GM15510 (cell line): ENCODE measurements around the gene EYA2.

Experiments used
- POLR2A ChIP-seq: IDR thresholded peaks from 3 replicates; pipeline ENCODE4 v1.6.1; 2011; ENCODE audit warnings: borderline replicate concordance; ENCODE audit not compliant: insufficient read length; ENCODE audit errors: extremely low read depth

Gene EYA2

GRCh38 chr20:46937533-46938226, 43.0 kb downstream of the EYA2 start:
- TF ChIP-seq POLR2A, result no peak

DNA sequence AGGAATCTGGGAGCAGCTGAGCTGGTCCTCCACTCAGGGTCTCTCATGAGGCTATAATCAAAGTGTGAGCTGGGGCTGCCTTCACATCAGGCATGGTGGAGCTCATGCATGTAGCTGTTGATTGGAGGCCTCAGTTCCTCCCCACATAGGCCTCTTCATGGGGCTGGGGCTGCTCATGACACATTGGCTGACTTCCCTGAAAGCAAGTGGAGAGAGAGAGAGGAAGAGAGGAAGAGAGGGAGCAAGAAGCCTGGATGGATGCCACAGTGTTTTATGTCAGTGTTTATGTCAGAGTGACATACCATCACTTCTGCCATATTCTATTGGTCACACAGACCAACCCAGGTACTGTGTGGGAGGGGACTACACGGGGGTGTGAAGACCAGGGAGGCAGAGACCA, 43.8 kb downstream of the EYA2 start:
- TF ChIP-seq POLR2A, result no peak

DNA sequence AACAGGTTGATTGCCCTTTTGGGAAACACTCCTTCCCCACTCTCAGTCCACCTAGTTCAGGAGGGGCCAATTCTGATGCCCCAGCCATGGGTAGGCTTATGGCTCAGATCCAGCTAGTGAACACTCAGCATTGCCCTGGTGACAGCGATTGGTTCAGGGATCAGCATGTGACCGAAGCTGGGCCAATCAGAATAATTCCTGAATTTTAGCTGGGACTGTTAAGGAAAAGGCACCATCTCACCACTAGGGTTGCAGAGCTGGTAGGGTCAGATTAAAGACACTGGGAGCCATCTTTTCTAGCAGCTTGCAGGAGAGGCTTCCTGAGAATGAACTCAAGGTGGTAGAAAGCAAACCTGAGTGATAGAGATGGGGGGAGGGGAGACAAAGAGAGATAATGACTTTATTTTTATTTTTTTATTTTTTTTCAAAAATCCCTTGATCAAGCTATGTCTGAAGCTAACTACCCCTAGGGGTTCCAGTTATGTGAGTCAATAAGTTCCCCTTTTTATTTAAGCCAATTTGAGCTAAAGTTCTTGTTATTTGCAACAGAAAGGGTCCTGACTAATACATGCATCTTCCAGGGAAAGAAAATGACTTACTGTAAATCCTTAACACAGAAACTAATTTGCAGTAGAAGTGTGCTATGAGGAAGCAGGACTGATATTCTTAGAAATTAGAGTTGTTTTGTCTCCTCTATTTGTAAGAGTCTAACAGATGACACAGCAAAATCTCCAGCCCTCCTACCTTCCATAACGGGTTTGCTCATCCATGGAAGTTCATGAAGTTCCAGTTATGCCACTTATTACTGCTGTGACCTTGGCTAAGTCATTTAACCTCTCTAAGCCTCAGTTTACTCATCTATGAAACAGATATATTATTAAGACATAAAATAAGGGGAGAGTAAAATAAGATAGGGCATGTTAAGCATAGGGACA, 44.7 kb downstream of the EYA2 start:
- no peak for TF ChIP-seq POLR2A

DNA sequence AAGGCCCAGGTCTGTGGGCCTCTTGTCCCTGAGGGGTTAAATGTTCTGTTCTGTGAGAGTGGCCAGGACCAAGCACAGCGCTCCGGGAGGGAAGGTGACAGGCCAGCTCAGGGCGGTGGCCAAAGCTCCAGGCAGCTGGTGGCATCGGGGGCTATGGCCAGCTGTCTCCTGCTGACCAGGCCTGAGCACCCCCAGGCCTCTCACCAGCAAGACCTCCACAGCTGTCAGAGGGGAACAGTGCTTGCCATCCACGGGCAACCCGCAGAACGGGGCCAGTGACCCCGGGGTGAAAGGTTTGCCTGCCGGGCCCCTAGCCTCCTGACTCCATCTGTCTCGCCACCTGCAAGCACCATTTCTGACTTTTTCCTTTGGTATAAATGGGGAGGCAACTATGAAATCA, 46.0 kb downstream of the EYA2 start:
- no peak for TF ChIP-seq POLR2A

DNA sequence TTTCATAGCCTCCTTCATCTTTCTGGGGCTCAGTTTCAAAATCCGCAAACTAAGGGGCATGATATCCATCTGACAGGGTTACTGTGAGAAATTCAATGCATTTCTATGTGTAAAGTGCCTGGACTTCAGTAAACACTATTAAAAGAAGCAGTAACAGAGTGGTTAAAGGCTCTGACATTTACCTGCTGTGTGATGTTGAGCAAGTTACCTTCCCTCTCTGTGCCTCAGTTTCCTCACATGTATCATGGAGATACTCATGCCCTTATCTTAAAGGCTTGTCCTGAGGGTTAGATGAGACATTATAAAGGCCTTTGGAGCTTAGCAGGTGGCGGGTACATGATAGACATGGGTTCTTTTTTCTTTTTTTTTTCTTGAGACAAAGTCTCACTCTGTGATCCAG, 46.8 kb downstream of the EYA2 start:
- TF ChIP-seq POLR2A, result no peak

DNA sequence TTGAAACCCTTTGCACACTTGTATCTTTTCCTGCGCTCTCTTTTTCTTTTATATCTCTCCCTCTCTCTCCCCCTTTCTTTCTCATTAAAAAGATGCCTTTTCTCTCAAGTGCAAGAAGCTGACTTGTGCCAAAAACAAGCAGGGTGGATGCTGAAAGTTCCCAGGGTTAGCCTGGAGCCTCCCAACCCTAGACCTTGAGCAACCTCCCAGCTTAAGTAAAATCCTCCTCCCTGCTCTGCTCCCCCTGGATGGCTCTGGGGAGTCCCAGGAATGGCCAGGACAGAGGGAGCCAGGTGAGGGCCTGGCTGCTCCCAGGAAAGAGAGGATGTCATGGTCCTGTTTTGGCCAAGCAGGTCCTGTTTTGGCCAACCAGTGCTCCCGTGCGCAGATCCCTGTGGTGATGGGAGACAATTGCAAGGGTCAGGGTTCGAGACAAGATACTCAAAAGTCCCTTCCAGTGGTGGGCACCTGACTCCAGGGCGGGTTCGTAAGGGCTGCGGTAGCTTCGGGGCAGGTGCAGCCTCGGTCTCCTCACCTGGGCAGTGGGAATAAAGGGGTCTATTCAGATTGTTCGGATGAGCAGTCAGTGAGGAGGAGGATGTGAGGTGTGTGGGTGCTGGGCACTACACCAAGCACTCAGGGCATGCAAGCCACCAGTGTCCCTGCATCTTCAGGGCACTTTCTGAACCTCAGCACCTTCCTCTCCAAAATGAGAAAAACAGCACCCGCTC, 49.4 kb downstream of the EYA2 start:
- TF ChIP-seq POLR2A, result no peak

- no peak for TF ChIP-seq POLR2A
These were observed 50.8 kb downstream of the EYA2 start for GRCh38 chr20:46945465-46945864.

- TF ChIP-seq POLR2A, result no peak
These were observed 51.6 kb downstream of the EYA2 start for GRCh38 chr20:46946181-46946624.

DNA sequence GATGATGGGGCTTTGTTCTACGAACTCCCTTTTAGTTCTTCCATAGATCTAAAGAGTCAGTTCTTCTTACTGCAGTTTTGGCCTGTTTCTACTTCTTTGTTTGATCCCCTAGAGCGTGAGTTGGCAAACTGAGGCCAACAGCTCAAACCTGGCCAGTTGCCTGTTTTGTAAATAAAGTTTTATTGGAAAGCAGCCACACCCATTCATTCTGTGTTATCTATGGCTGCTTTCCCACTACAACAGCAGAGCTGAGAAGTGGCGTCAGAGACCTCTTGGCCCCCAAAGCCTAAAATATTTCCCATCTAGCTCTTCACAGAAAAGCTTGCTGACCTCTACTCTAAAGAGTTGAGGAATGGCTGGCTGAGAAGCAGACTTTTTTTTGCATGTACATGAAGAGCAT, 52.2 kb downstream of the EYA2 start:
- no peak for TF ChIP-seq POLR2A

- no peak for TF ChIP-seq POLR2A
These were observed 53.4 kb downstream of the EYA2 start for GRCh38 chr20:46948081-46948480.

DNA sequence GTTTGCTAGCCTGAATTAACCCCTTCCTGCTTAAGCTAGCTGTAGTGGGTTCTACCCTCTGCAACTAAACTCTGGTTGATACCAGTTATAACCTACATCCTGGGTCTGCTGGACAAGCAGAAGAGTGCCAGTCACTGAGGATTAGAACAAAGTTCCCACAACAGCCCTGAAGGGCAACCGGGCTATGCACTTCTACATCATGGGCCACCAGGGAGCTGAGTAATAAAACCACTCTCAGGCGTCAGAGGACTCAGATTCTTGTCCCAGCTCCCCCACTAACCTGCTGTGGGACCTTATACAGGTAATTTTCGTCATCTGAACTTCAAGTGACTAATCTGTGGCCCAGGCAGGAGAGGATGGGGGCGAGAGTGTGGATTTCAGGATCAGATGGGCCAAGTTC, 56.8 kb downstream of the EYA2 start:
- TF ChIP-seq POLR2A, result no peak

DNA sequence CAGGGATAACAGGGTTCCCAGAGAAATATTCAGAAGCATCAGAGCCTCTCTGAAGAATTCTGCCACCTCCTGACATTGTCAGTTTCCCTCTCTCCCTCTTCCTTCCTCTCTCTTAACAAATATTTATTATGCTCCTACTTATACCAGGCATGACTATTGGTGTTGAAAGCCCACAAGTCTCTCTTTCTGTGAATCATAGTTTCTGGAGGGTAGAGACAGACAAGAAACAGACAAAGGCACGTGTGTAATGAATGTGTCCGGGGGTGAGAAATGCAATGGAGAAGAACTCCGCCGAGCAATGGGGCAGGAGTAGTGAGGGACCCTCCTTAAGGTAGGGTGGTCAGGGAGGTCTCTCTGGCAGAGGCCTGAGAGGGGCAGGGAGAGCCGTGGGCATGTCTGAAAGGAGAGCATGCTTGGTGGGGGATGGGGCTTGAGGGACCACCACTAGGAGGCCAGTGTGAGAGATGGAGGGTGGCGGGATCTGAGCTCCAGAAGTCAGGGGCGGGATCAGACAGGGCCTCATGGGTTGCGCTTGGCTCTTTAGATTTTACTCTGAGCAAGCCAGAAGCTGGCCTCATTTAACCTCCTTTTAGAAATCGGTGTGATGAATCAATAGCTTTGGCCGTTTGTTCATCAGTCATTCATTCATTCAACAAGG, 57.3 kb downstream of the EYA2 start:
- TF ChIP-seq POLR2A, result no peak

- TF ChIP-seq POLR2A, result no peak
These were observed 59.0 kb downstream of the EYA2 start for GRCh38 chr20:46953596-46953995.

DNA sequence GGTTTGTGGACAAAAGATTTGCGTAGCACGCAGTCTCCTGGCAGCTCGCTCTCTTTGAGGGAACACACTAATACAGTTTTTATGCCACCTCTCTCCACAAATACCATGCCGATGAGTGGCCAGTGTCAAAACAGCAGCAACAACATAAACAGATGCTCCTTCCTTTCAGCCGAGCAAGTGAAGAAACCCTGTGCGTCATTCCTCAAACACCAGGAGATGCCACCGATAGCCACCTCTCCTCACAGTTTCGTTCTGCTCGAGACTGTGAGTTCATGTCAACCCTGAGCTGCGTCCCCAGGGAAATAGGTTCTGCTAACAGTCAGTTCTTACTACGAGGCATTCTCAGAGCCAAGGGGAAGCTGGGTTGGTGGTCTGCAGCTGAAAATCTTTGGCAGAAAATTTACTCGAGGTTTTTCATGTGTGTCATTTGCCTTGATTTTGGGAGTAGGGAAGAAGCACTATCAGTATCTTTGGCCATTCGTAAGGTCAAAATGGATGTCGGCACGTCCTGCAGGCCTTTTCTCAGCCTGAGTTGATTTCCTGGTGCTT, 59.9 kb downstream of the EYA2 start:
- TF ChIP-seq POLR2A, result no peak
